GM10266 (cell line): ENCODE measurements around the gene SNAP25.

Experiments used
- DNase-seq: peaks from one replicate; pipeline ENCODE4 v3.0.0; 2012; ENCODE audit errors: extremely low spot score
- TF ChIP-seq, protein P1 (sequence below): IDR thresholded peaks from 2 replicates; pipeline ENCODE4 v1.5.1; 2012; ENCODE audit warnings: mild to moderate bottlenecking, low read depth; ENCODE audit not compliant: control insufficient read depth, insufficient read depth; ENCODE audit errors: missing control alignments

Gene SNAP25

DNA sequence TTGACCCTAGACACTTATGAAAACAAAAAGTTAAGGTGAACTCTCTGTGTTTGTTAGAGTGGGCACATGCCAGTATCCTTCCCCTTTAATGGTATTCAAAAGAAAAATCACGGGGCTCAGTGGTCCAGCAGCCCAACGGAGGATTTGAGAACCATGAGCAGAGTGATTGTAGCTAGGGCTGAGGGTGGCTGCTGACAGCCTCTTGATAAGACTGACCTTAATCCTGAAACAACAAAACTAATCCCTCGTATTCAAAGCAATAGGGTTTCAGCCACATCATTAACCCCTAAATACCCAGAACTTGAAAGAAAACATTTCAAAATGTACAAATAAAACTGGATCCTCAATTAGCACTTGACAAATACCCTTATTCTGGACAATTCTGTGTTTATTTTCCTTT lies 95.1 kb downstream of the SNAP25 start:
- TF ChIP-seq, protein P1, sequence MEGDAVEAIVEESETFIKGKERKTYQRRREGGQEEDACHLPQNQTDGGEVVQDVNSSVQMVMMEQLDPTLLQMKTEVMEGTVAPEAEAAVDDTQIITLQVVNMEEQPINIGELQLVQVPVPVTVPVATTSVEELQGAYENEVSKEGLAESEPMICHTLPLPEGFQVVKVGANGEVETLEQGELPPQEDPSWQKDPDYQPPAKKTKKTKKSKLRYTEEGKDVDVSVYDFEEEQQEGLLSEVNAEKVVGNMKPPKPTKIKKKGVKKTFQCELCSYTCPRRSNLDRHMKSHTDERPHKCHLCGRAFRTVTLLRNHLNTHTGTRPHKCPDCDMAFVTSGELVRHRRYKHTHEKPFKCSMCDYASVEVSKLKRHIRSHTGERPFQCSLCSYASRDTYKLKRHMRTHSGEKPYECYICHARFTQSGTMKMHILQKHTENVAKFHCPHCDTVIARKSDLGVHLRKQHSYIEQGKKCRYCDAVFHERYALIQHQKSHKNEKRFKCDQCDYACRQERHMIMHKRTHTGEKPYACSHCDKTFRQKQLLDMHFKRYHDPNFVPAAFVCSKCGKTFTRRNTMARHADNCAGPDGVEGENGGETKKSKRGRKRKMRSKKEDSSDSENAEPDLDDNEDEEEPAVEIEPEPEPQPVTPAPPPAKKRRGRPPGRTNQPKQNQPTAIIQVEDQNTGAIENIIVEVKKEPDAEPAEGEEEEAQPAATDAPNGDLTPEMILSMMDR, result no peak
- no peak for DNase-seq

DNA sequence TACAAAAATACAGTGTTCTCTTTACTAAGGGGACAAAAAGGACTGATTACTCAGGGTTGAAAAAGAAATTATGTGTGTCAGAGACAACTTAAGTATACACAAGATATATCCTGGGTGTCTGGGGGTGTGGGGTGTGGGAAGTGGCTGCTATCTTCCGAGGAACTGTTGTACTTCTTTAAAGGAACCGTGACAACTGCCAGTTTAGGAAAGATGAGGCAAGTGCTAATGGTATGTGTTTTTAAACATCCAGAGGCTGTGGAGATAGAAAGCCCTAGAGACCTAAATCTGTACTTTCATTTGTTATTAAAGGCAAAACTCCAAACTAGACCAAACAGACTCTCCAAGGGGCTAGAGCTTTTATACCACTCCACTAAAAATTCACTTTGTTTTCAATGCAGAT lies 95.6 kb downstream of the SNAP25 start:
- TF ChIP-seq, protein P1, result no peak
- no peak for DNase-seq

GRCh38 chr20:10315138-10315537 lies 96.5 kb downstream of the SNAP25 start:
- no peak for DNase-seq
- TF ChIP-seq, protein P1, result no peak

DNA sequence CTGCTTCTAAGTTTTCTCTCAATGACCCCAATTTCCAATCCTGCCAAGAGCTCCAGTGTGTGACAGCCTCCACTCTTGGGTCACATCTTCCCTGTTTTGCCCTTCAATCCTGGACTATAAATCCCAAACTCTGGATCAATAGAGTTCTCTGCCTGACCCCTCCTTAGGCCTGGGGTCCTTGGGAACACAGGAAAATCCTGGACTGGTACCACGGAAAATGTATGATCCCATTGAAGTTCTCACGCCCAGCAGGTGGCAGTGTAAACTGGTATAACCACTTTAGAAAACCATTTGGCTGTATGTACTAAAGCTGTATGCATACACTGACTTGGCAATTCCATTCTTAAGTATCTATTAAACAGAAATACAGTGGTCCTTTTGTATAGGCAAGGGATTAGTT lies 98.0 kb downstream of the SNAP25 start:
- TF ChIP-seq, protein P1, result peak; percentile 37
- DNase-seq, result no peak

GRCh38 chr20:10318291-10319024 lies 99.8 kb downstream of the SNAP25 start:
- no peak for DNase-seq
- TF ChIP-seq, protein P1, result no peak

DNA sequence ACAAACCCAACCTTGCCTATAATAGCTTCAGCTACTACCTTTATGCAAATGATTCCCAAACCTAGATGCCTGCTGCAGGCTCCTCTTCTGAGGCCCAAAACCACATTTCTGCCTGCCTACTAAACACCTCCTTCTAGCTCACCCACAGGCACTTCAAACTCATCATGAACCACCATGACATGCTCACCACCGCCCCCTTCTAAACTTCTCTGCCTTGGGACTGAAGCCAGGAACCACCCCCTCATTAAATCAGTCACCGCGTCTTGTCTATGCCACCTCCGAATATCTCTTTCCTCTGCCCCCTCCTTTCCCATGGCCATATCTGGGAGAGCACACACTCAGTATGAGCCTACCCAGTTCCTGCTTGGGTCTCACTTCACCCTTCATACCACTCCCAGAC lies 101.2 kb downstream of the SNAP25 start:
- DNase-seq, result no peak
- TF ChIP-seq, protein P1, result no peak

DNA sequence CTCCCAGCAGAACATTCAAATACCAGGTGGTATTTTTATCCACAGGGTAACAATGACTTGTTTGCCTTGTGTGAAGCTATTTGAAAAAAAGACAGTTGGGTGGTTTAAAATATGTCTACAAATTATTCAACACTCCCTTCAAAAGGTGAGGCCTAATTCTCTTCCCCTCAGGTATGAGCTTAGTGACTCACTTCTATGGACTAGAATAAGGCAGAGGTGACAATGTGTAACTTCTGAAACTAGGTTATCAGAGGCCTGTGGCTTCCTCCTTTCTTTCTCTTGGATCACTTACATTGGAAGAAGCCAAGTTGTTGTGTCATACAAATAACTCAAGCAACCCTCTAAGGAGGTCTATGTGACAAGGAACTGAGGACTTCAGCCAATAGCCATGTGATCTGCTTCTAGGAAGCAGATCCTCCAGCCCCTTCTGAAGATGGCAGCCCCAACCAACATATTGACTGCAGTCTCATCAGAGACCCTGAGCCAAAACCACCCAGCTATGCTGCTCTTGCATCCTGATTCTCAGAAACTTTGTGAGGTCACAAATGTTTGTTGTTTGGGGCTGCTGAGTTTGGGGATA lies 102.6 kb downstream of the SNAP25 start:
- TF ChIP-seq, protein P1, result no peak
- DNase-seq, result no peak
